GM19455 (cell line): ENCODE measurements around the gene THAP7.
A peak's percentile ranks its signal among the peaks of the same experiment; 100 is the strongest.

Source experiments
- ATAC-seq: cut with Tn5 transposase; IDR thresholded peaks from one replicate; pipeline ENCODE4 v1.9.1; 2021; ENCODE audit not compliant: unreplicated experiment

The THAP7 gene

GRCh38 chr22:21031545-21032036 lies 29.7 kb upstream of the THAP7 start:
- ATAC-seq, result no peak

- no peak for ATAC-seq
Observed at GRCh38 chr22:21030621-21031544, 29.0 kb upstream of the THAP7 start.

- ATAC-seq, result no peak
Observed at GRCh38 chr22:21030032-21030431, 28.1 kb upstream of the THAP7 start.

- no peak for ATAC-seq
Observed at GRCh38 chr22:21029486-21030025, 27.6 kb upstream of the THAP7 start.

- no peak for ATAC-seq
Observed at GRCh38 chr22:21028277-21029251, 26.6 kb upstream of the THAP7 start.

- no peak for ATAC-seq
Observed at GRCh38 chr22:21026783-21027692, 25.1 kb upstream of the THAP7 start.

- no peak for ATAC-seq
Observed at GRCh38 chr22:21025763-21026755, 24.1 kb upstream of the THAP7 start.

GRCh38 chr22:21025266-21025665 lies 23.3 kb upstream of the THAP7 start:
- ATAC-seq, result no peak

- no peak for ATAC-seq
Observed at GRCh38 chr22:21022955-21023614, 21.2 kb upstream of the THAP7 start.

GRCh38 chr22:21022507-21022906 lies 20.6 kb upstream of the THAP7 start:
- ATAC-seq, result no peak

- ATAC-seq, result no peak
Observed at GRCh38 chr22:21020802-21021429, 19.0 kb upstream of the THAP7 start.

GRCh38 chr22:21018314-21018713 lies 16.4 kb upstream of the THAP7 start:
- ATAC-seq, result no peak

GRCh38 chr22:21016644-21017420 lies 14.9 kb upstream of the THAP7 start:
- no peak for ATAC-seq

GRCh38 chr22:21015466-21016006 lies 13.6 kb upstream of the THAP7 start:
- no peak for ATAC-seq

- no peak for ATAC-seq
Observed at GRCh38 chr22:21014726-21015465, 13.0 kb upstream of the THAP7 start, which contains the start of gene P2RX6. Gene P2RX6, plus strand, starts transcription at chr22:21015165. Its CDS starts 10 bp downstream, at chr22:21015175.

GRCh38 chr22:21014202-21014725 lies 12.3 kb upstream of the THAP7 start:
- peak; percentile 89 for ATAC-seq
